HFFc6 (cell line): ENCODE data around the gene INCA1. TPM values are rescaled to one million over a fixed set of nuclear protein-coding genes. Genes with fewer than 3 reads are reported as not detected.
A peak's percentile ranks its signal among the peaks of the same experiment; 100 is the strongest.

ENCODE experiments used
- DNase-seq: peaks from one replicate; pipeline ENCODE4 v3.0.0-alpha.2; 2018
- H3K27ac Mint-ChIP-seq: 2 replicates; pipeline ENCODE4 v1.8.0; 2020; ENCODE audit warnings: mild to moderate bottlenecking, mixed read lengths
- H3K27me3 Mint-ChIP-seq: 2 replicates; pipeline ENCODE4 v1.8.0; 2021; ENCODE audit warnings: mild to moderate bottlenecking, moderate library complexity, mixed read lengths; ENCODE audit not compliant: insufficient read depth
- H3K36me3 Mint-ChIP-seq: 2 replicates; pipeline ENCODE4 v1.8.0; 2021; ENCODE audit warnings: low read depth, mixed read lengths
- H3K4me1 Mint-ChIP-seq: 2 replicates; pipeline ENCODE4 v1.8.0; 2020; ENCODE audit warnings: low read depth, mixed read lengths
- H3K4me3 Mint-ChIP-seq: 2 replicates; pipeline ENCODE4 v1.8.0; 2020; ENCODE audit warnings: mild to moderate bottlenecking, moderate library complexity, mixed read lengths
- H3K9me3 Mint-ChIP-seq: 2 replicates; pipeline ENCODE4 v1.8.0; 2020; ENCODE audit warnings: mild to moderate bottlenecking, mixed read lengths
- CTCF ChIP-seq: fragments of 200-600 bp; sonication (generic); IDR thresholded peaks from 2 replicates; pipeline ENCODE4 v1.5.0; 2021; ENCODE audit warnings: antibody characterized with exemption, mild to moderate bottlenecking
- long read RNA-seq: library from polyadenylated mRNA; unstranded; transcript quantifications from one replicate; pipeline ENCODE4 v2.0.0, GENCODE V29; 2019
- total RNA-seq, 6 experiments: library from RNA; stranded (reverse); fragmentation: NEBNext Ultra II Directional; extraction: Animal tissue kit (Norgen Biotek cat#: 25700); gene quantifications; 2 replicates in 1 of 6; 3 replicates in 5 of 6; pipeline ENCODE4 v1.2.3, GENCODE V29; 2021

Gene INCA1
- total RNA-seq, result 1 to 10 TPM in 4 of 6 experiments, under 1 TPM in 2; 0.66 to 1.5 (median 1.0) TPM
- long read RNA-seq, result 0 reads

- H3K36me3 Mint-ChIP-seq, result peaks cover 11% of the 10 kb centered on the region
- H3K4me1 Mint-ChIP-seq, result peaks cover 23% of the 10 kb centered on the region
- H3K9me3 Mint-ChIP-seq, result no peaks in the 10 kb centered on the region
- DNase-seq, result peak; percentile 81
- peak within 1 kb of the TSS; percentile 88 for H3K4me3 Mint-ChIP-seq
- TF ChIP-seq CTCF, result peak; percentile 18; the same call in 1 of the 2 replicates
- H3K27me3 Mint-ChIP-seq, result 0 out of 2 replicates have a peak, but pooled peaks cover 2% of the 10 kb centered on the region
- H3K27ac Mint-ChIP-seq, result peak within 1 kb of the TSS; percentile 20
Observed at GRCh38 chr17:4997302-4998026, at the start of gene INCA1, which contains the start of gene KIF1C. Gene INCA1 (minus strand): TSS chr17:4997522. CDS start chr17:4994437, 3,085 bp downstream. Gene KIF1C (plus strand): TSS chr17:4997950. CDS start chr17:5000247, 2,297 bp downstream.

GRCh38 chr17:5045496-5045895, 48.2 kb upstream of the INCA1 start:
- Mint-ChIP-seq H3K4me1 (peaks cover 7% of the 10 kb centered on the region), H3K9me3 (no peaks in the 10 kb centered on the region), H3K4me3 (no peak overlapping the region), H3K27ac (no peak overlapping the region), H3K27me3 (peaks cover 10% of the 10 kb centered on the region), H3K36me3 (no peaks in the 10 kb centered on the region)
- TF ChIP-seq CTCF, result no peak
- no peak for DNase-seq

- Mint-ChIP-seq H3K27ac (no peak overlapping the region), H3K27me3 (peaks cover 11% of the 10 kb centered on the region), H3K4me3 (no peak overlapping the region), H3K9me3 (no peaks in the 10 kb centered on the region), H3K4me1 (peaks cover 4% of the 10 kb centered on the region), H3K36me3 (no peaks in the 10 kb centered on the region)
- TF ChIP-seq CTCF, result no peak
- no peak for DNase-seq
Observed at GRCh38 chr17:5044630-5045029, 47.3 kb upstream of the INCA1 start.

GRCh38 chr17:5043524-5043923, 46.2 kb upstream of the INCA1 start:
- no peak overlapping the region for H3K4me3 Mint-ChIP-seq
- TF ChIP-seq CTCF, result no peak
- H3K9me3 Mint-ChIP-seq, result no peaks in the 10 kb centered on the region
- peaks cover 8% of the 10 kb centered on the region for H3K27me3 Mint-ChIP-seq
- no peaks in the 10 kb centered on the region for H3K4me1 Mint-ChIP-seq
- no peak overlapping the region for H3K27ac Mint-ChIP-seq
- no peak for DNase-seq
- no peaks in the 10 kb centered on the region for H3K36me3 Mint-ChIP-seq

- no peaks in the 10 kb centered on the region for H3K36me3 Mint-ChIP-seq
- H3K27ac Mint-ChIP-seq, result no peak overlapping the region
- no peaks in the 10 kb centered on the region for H3K9me3 Mint-ChIP-seq
- no peak for TF ChIP-seq CTCF
- no peak for DNase-seq
- no peak overlapping the region for H3K4me3 Mint-ChIP-seq
- peaks cover 8% of the 10 kb centered on the region for H3K27me3 Mint-ChIP-seq
- no peaks in the 10 kb centered on the region for H3K4me1 Mint-ChIP-seq
Observed at GRCh38 chr17:5042157-5043022, 45.1 kb upstream of the INCA1 start.
